Measurements from ENCODE around the gene RBM11.

Gene RBM11

DNA sequence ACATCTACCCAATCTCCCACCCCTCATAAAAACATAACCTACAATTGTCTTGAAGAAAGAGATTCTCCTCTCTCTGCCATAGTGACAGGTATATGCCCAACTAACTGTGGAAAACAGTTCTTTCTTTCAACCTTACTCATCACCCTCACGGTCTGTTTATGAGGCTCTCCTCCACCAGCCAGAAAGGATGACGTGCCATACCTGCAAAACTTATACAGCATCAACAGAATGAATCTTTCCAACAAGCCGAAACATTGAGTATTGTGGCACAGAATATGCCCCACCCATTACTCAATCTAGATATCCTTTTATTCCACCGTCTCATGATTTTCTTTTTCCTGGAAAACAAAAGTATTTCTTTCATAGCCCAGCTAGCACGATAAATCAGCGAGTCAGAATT lies 55.7 kb downstream of the RBM11 start:
- no peak for DNase-seq

DNA sequence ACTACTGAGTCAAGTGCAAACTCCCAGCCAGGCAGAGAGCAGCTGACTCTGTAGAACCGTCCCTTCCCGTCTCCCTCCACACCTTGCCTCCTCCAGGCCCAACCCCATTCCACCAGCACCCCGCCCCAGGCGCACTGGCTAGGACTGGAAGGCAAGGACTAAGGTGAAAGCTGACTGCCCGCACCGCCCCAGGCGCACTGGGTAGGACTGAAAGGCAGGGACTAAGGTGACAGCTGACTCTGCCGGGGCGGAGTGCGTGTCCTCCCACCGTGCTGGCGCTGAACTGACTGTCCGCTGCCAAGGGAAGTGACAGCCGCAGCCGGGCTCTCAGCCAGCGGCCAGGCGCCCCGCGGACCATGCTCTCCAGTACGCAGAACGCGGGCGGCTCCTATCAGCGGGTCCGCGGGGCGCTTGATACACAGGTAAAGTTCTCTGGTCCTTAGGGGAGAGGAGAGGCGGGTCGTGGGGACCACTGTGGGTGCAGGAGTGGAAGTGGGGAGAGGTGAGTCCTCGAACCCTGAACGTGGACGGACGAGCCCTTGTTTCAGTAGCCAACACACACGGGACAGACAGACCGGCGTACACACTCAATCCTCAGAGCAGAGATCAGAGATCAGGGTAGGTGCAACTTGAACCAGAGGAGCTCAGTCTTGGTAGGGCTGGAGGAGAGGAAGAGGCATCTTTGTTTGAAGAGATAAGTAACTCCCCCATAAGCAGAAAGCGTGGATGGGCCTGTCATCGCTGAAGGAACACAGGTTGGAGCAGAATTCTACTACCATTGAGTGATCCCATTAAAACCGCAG lies 58.0 kb downstream of the RBM11 start:
- DNase-seq = no peak

DNA sequence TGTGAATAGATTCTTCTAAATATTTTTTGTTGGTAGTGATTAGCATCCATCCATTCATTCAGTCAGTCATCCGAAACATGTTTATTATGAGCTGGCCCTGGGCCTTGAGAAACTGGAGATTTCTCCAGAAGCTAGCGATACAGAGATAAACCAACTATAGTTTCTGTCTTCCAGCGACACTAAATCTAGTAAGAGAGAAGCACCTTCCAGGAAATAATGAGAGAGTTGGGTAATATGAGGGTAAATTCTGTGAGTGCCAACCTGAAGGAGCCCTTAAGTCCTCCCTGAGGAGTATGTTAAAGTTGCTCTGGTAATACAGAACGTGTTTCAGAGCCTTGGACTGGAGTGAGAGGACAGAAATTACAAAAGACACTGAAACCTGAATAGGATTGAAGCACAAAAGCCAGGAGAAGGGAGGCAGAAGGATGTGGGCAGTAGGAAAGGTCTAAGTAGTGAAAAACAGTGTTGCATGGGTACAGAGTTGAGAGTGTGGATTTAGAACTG lies 59.8 kb downstream of the RBM11 start:
- DNase-seq = no peak
